PC-3 (cell line): ENCODE measurements around the gene AKR1C1. TPM values are rescaled to one million over a fixed set of nuclear protein-coding genes. Genes with fewer than 3 reads are reported as not detected.

Experiments used
- ATAC-seq: fragments of 200-7000 bp; cut with Tn5 transposase; 2 replicates; pipeline ENCODE4 v1.9.1; 2020; ENCODE audit warnings: mild to moderate bottlenecking, moderate library complexity
- BruUV-seq: library from RNA; stranded (reverse); fragments of 400-500 nt; replicated peaks from 2 replicates; lab custom pipeline; 2021; lab: Mats Ljungman, UMichigan
- CTCF ChIA-PET: fragments of 300-600 bp; sonication (Branson Sonifier 250); formaldehyde crosslinking; loops from one replicate; lab custom pipeline; 2022; ENCODE audit warnings: antibody characterized with exemption; lab: Charles Lee
- POLR2A ChIA-PET: fragments of 300-600 bp; sonication (Branson Sonifier 250); formaldehyde crosslinking; loops from one replicate; lab custom pipeline; 2022; ENCODE audit warnings: antibody characterized with exemption; ENCODE audit not compliant: unreplicated experiment; lab: Charles Lee
- DNase-seq: peaks from one replicate; pipeline ENCODE4 v3.0.0-alpha.2; 2015
- H2AFZ ChIP-seq: fragments of 300-600 bp; sonication (generic); 2 replicates; pipeline ENCODE4 v1.6.0; 2016; ENCODE audit warnings: antibody characterized with exemption, low read length
- H3F3A ChIP-seq: fragments of 300-600 bp; sonication (generic); one replicate; pipeline ENCODE4 v1.6.0; 2017; ENCODE audit warnings: antibody characterized with exemption, low read length, control low read depth, mild to moderate bottlenecking; ENCODE audit not compliant: unreplicated experiment
- H3K27ac ChIP-seq: fragments of 300-600 bp; sonication (generic); 2 replicates; pipeline ENCODE4 v1.5.1; 2016; ENCODE audit warnings: mild to moderate bottlenecking, low read length
- H3K27me3 ChIP-seq: fragments of 300-600 bp; sonication (generic); 2 replicates; pipeline ENCODE4 v1.6.1; 2016; ENCODE audit warnings: low read length, mixed read lengths
- H3K36me3 ChIP-seq: fragments of 300-600 bp; sonication (generic); 2 replicates; pipeline ENCODE4 v1.6.1; 2016; ENCODE audit warnings: low read depth, mixed run types, low read length, mixed read lengths
- H3K4me1 ChIP-seq: fragments of 300-600 bp; sonication (generic); 2 replicates; pipeline ENCODE4 v1.5.1; 2016; ENCODE audit warnings: low read length; ENCODE audit not compliant: insufficient read depth
- H3K4me2 ChIP-seq: fragments of 300-600 bp; sonication (generic); 2 replicates; pipeline ENCODE4 v1.6.0; 2016; ENCODE audit warnings: low read length
- H3K4me3 ChIP-seq: fragments of 300-600 bp; sonication (generic); 2 replicates; pipeline ENCODE4 v1.5.1; 2016; ENCODE audit warnings: mild to moderate bottlenecking, low read length, mixed read lengths
- H3K79me2 ChIP-seq: fragments of 300-600 bp; sonication (generic); 2 replicates; pipeline ENCODE4 v1.6.1; 2017; ENCODE audit warnings: low read length, mixed read lengths
- H3K9ac ChIP-seq: fragments of 300-600 bp; sonication (generic); 2 replicates; pipeline ENCODE4 v1.6.0; 2016; ENCODE audit warnings: mild to moderate bottlenecking, low read length
- H3K9me2 ChIP-seq: fragments of 300-600 bp; sonication (generic); replicated peaks from 2 replicates; pipeline ENCODE4 v1.6.1; 2016; ENCODE audit warnings: mixed run types, low read length, mixed read lengths
- H3K9me3 ChIP-seq: fragments of 300-600 bp; sonication (generic); 2 replicates; pipeline ENCODE4 v1.6.1; 2016; ENCODE audit warnings: low read length, mixed read lengths
- H4K20me1 ChIP-seq: fragments of 300-600 bp; sonication (generic); 2 replicates; pipeline ENCODE4 v1.6.1; 2016; ENCODE audit warnings: low read length, mixed read lengths
- EZH2 ChIP-seq: fragments of 300-600 bp; sonication (generic); IDR thresholded peaks from one replicate; pipeline ENCODE4 v1.6.1; 2017; ENCODE audit warnings: antibody characterized with exemption, mild to moderate bottlenecking, low read length; ENCODE audit not compliant: unreplicated experiment
- EZH2phosphoT487 ChIP-seq: fragments of 300-600 bp; sonication (generic); IDR thresholded peaks from 2 replicates; pipeline ENCODE4 v1.6.1; 2018; ENCODE audit warnings: mild to moderate bottlenecking, antibody characterized with exemption, low read length, borderline replicate concordance
- intact Hi-C: fragments of 100-400 bp; cut with micrococcal nuclease; formaldehyde crosslinking; loops from 2 replicates; pipeline ENCODE4 v1.9.0; 2023
- total RNA-seq: library from RNA; depleted of rRNA; stranded (reverse); fragments of >200 nt; gene quantifications from 2 replicates; pipeline ENCODE4 v1.2.3, GENCODE V29; 2014
- TF ChIP-seq, protein P1 (sequence below): fragments of 300-600 bp; sonication (generic); conservative IDR thresholded peaks from 2 replicates; pipeline ENCODE4 v1.5.1; 2017; ENCODE audit warnings: antibody characterized with exemption, low read depth, mild to moderate bottlenecking, low read length

AKR1C1 gene
- total RNA-seq, 1 experiment from 2014 or later: 3.2 TPM

DNA sequence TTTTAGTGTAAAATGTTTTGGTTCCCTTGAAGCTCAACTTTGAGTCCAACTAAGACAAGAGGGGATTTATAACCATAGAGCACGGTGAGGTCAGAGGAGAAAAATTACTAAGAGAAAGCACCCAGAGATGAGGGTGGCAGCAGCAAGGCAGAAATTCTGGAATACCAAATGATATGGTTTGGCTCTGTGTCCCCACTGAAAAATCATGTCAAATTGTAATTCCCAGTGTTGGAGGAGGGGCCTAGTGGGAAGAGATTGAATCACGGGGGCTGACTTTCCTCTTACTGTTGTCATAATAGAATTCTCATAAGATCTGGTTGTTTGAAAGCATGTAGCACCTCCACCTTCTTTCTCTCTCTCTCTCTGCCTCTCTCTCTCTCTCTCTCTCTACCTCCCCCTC is 19.4 kb upstream of the AKR1C1 start:
- no peak overlapping the region for H2AFZ ChIP-seq
- intact Hi-C loops: no loop called here
- H3K4me3 ChIP-seq: no peak overlapping the region
- H4K20me1 ChIP-seq: no peaks in the 10 kb centered on the region
- DNase-seq (no peak), ATAC-seq (no peak)
- H3K4me2 ChIP-seq: no peak overlapping the region
- CTCF ChIA-PET: no interaction called here
- H3K4me1 ChIP-seq: peaks cover 33% of the 10 kb centered on the region
- H3K27ac ChIP-seq: no peak overlapping the region
- BruUV-seq: no TSS peak
- no peaks in the 10 kb centered on the region for H3K79me2 ChIP-seq
- no peak overlapping the region for H3K9ac ChIP-seq
- H3K27me3 ChIP-seq: no peaks in the 10 kb centered on the region
- no peaks in the 10 kb centered on the region for H3K9me2 ChIP-seq
- H3F3A ChIP-seq: no peaks in the 10 kb centered on the region
- POLR2A ChIA-PET: no interaction called here
- no peaks in the 10 kb centered on the region for H3K9me3 ChIP-seq
- TF ChIP-seq, protein P1, sequence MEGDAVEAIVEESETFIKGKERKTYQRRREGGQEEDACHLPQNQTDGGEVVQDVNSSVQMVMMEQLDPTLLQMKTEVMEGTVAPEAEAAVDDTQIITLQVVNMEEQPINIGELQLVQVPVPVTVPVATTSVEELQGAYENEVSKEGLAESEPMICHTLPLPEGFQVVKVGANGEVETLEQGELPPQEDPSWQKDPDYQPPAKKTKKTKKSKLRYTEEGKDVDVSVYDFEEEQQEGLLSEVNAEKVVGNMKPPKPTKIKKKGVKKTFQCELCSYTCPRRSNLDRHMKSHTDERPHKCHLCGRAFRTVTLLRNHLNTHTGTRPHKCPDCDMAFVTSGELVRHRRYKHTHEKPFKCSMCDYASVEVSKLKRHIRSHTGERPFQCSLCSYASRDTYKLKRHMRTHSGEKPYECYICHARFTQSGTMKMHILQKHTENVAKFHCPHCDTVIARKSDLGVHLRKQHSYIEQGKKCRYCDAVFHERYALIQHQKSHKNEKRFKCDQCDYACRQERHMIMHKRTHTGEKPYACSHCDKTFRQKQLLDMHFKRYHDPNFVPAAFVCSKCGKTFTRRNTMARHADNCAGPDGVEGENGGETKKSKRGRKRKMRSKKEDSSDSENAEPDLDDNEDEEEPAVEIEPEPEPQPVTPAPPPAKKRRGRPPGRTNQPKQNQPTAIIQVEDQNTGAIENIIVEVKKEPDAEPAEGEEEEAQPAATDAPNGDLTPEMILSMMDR: no peak
- no peak for TF ChIP-seq EZH2phosphoT487
- TF ChIP-seq EZH2: no peak
- no peaks in the 10 kb centered on the region for H3K36me3 ChIP-seq

DNA sequence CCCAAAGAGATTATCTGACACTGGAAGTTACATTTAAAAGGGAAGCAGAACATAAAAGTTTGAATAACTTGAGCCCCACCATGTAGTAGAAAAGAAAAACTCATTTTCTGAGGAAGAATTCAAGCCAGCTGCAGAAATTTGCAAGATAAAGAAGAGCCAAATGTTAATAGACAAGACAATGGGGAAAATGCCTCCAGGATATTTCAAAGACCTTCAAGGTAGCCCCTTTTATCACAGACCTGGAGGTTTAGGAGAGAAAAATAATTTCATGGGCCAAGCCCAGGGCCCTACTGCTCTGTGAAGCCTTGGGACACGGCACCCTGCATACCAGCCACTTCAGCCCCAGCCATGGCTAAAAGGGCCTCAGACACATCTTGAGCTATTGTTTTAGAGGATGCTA is 18.4 kb upstream of the AKR1C1 start:
- CTCF ChIA-PET: no interaction called here
- no peak for ATAC-seq
- Histone ChIP-seq H3K27ac (no peak overlapping the region), H3K4me2 (no peak overlapping the region), H3K9me3 (no peaks in the 10 kb centered on the region), H3K79me2 (no peaks in the 10 kb centered on the region), H3K36me3 (no peaks in the 10 kb centered on the region), H2AFZ (no peak overlapping the region), H4K20me1 (no peaks in the 10 kb centered on the region), H3K9ac (no peak overlapping the region), H3K4me1 (peaks cover 27% of the 10 kb centered on the region), H3K27me3 (no peaks in the 10 kb centered on the region), H3K4me3 (no peak overlapping the region), H3F3A (no peaks in the 10 kb centered on the region), H3K9me2 (no peaks in the 10 kb centered on the region)
- POLR2A ChIA-PET: no interaction called here
- no peak for TF ChIP-seq EZH2
- TF ChIP-seq, protein P1: no peak
- no peak for TF ChIP-seq EZH2phosphoT487
- no peak for DNase-seq
- BruUV-seq: no TSS peak
- intact Hi-C loops: no loop called here

DNA sequence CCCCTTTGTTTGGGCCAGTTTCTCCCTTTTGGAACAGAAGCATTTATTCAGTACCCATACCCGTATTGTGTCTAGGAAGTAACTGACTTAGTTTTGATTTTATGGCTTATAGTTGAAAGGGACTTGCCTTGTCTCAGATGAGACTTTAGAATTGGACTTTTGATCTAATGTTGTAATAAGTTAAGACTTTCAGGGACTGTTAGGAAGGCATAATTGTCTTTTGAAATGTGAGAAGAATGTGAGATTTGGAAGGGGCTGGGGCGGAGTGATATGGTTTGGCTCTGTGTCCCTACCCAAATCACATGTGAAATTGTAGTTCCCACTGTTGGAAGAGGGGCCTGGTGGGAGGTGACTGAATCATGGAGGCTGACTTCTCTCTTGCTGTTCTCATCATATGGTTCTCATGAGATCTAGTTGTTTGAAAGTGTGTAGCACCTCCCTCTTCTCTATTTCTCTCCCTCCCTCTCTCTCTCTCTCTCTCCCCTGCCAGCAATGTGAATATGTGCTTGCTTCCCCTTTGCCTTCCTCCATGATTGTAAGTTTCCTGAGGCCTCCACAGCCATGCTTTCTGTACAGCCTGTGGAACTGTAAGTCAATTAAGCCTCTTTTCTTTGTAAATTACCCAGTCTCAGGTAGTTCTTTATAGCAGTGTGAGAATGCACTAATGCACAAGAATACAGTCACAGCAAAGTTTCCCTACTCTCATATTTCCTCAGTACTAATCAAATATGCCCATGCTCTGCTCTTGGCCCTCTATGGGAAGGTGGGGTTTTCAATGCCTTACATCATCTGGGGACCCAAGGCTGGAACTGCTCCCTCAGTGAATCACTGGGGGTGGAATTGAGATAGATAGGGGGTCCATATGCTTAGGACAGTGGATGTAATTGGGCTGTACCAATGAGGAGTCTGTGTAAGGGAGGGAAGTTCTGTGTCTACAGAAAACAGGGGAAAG is 17.2 kb upstream of the AKR1C1 start:
- H4K20me1 ChIP-seq: no peaks in the 10 kb centered on the region
- H3K36me3 ChIP-seq: no peaks in the 10 kb centered on the region
- TF ChIP-seq EZH2: no peak
- no peak overlapping the region for H3K4me3 ChIP-seq
- H3K9ac ChIP-seq: no peak overlapping the region
- no peaks in the 10 kb centered on the region for H3F3A ChIP-seq
- no peaks in the 10 kb centered on the region for H3K9me2 ChIP-seq
- DNase-seq: no peak
- intact Hi-C loops: no loop called here
- H2AFZ ChIP-seq: no peak overlapping the region
- H3K4me1 ChIP-seq: peaks cover 23% of the 10 kb centered on the region
- ChIA-PET CTCF (no interaction called here), POLR2A (no interaction called here)
- H3K79me2 ChIP-seq: no peaks in the 10 kb centered on the region
- H3K9me3 ChIP-seq: no peaks in the 10 kb centered on the region
- ATAC-seq: no peak
- BruUV-seq: no TSS peak
- no peaks in the 10 kb centered on the region for H3K27me3 ChIP-seq
- no peak overlapping the region for H3K27ac ChIP-seq
- H3K4me2 ChIP-seq: no peak overlapping the region
